ENCODE measurements around the gene KMT5B. TPM values are rescaled to one million over a fixed set of nuclear protein-coding genes. Genes with fewer than 3 reads are reported as not detected.

Gene KMT5B
- total RNA-seq, 1 donor from 2014 or later, result 39.7 TPM

DNA sequence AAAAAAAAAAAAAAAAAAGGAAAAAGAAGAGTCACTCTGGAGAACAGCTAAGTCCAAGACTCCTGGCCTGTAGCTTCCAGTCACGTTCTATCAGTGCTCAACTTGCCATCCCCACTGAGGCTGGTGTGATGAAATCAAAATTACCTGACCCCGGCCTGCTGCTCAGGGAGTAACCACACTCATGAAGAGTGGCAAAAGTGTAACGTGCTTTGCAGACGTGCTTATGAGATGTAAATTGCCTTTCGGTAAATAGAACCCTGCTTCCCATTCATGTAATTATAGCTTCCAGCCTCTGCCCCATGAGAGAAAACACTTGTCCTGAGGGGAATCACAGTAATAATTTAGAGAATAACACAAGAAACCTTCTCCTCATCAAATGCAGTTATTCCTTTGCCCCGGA is 63.7 kb downstream of the KMT5B start:
- Histone ChIP-seq H3K27me3 (ENCODE audit: control insufficient read depth in 3 of 3, insufficient read depth in 3 of 3, low read length in 3 of 3) (peaks cover 0 to 12% (median 4%) of the 10 kb centered on the region in 3 donors), H3K27ac (ENCODE audit: low read depth, low read length) (no peak overlapping the region), H3K9me3 (ENCODE audit: control insufficient read depth in 3 of 3, low read length in 3 of 3) (no peaks in the 10 kb centered on the region), H3K4me1 (ENCODE audit: control insufficient read depth in 3 of 3, insufficient read depth in 3 of 3, low read length in 3 of 3) (peaks cover 11 to 15% (median 14%) of the 10 kb centered on the region in 3 donors), H3K36me3 (ENCODE audit: control insufficient read depth in 3 of 3, insufficient read depth in 3 of 3, low read length in 3 of 3) (no peaks in the 10 kb centered on the region), H3K4me3 (ENCODE audit: low read length in 3 of 3) (no peak overlapping the region), H3K9ac (ENCODE audit: low read depth in 1 of 3, low read length in 3 of 3) (no peak overlapping the region)

DNA sequence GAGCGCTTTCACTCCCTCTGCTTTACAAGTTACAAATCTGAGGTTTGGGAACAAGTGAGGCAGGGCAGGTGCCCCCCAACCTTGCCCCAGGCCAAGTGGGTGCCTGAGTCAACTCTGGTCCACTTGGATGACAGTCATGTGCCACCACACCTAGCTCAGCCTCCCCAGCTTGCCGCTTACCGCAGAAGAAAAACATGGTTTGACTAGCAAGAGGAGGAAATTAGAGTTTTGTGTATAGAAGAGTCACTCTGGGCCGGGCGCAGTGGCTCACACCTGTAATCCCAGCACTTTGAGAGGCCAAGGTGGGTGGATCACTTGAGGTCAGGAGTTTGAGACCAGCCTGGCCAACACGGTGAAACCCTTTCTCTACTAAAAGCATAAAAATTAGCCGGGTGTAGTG is 64.2 kb downstream of the KMT5B start:
- Histone ChIP-seq H3K27me3 (ENCODE audit: control insufficient read depth in 3 of 3, insufficient read depth in 3 of 3, low read length in 3 of 3) (peaks cover 0 to 12% (median 4%) of the 10 kb centered on the region in 3 donors), H3K36me3 (ENCODE audit: control insufficient read depth in 3 of 3, insufficient read depth in 3 of 3, low read length in 3 of 3) (no peaks in the 10 kb centered on the region), H3K4me3 (ENCODE audit: low read length in 3 of 3) (no peak overlapping the region), H3K9me3 (ENCODE audit: control insufficient read depth in 3 of 3, low read length in 3 of 3) (no peaks in the 10 kb centered on the region), H3K4me1 (ENCODE audit: control insufficient read depth in 3 of 3, insufficient read depth in 3 of 3, low read length in 3 of 3) (peaks cover 11 to 15% (median 14%) of the 10 kb centered on the region in 3 donors), H3K9ac (ENCODE audit: low read depth in 1 of 3, low read length in 3 of 3) (no peak overlapping the region), H3K27ac (ENCODE audit: low read depth, low read length) (no peak overlapping the region)

DNA sequence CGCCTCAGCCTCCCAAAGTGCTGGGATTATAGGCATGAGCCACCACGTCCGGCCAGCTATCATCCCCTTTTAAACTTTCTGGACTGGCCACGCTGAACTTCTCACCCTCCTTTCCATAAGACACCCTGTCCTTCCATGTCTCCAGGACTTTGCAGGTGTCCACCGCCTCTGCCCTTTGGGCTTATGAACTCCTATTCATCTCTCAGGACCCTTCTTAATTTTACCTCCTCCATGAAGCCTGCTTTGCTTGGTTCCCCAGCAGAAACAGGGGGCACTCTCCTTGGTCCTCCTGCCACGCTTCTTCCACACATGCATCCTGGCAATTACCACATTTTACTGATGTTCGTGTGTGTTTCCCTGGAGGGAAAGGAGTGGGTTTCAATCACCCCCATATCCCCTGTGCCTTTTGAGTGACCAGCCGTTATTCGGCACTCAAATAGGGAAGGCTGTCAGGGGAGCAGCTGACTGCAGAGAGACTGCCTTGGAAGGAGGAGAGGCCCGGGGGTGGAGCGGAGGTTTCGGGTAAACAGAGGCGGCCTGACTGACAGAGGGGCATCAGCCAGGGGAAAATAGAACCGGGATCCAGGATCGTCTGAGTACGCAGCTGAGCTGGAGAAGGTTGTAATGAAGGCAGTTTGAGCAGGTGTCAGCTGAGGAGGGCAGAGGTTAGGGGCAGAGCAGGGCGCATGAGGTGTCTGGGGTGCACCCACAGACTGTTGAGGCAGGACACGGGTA is 64.9 kb downstream of the KMT5B start:
- peaks cover 11 to 15% (median 14%) of the 10 kb centered on the region in 3 donors for H3K4me1 ChIP-seq (ENCODE audit: control insufficient read depth in 3 of 3, insufficient read depth in 3 of 3, low read length in 3 of 3)
- no peak overlapping the region for H3K27ac ChIP-seq (ENCODE audit: low read depth, low read length)
- no peaks in the 10 kb centered on the region for H3K36me3 ChIP-seq (ENCODE audit: control insufficient read depth in 3 of 3, insufficient read depth in 3 of 3, low read length in 3 of 3)
- H3K9me3 ChIP-seq (ENCODE audit: control insufficient read depth in 3 of 3, low read length in 3 of 3), result no peaks in the 10 kb centered on the region
- peaks cover 0 to 12% (median 4%) of the 10 kb centered on the region in 3 donors for H3K27me3 ChIP-seq (ENCODE audit: control insufficient read depth in 3 of 3, insufficient read depth in 3 of 3, low read length in 3 of 3)
- H3K9ac ChIP-seq (ENCODE audit: low read depth in 1 of 3, low read length in 3 of 3), result no peak overlapping the region
- no peak overlapping the region for H3K4me3 ChIP-seq (ENCODE audit: low read length in 3 of 3)

DNA sequence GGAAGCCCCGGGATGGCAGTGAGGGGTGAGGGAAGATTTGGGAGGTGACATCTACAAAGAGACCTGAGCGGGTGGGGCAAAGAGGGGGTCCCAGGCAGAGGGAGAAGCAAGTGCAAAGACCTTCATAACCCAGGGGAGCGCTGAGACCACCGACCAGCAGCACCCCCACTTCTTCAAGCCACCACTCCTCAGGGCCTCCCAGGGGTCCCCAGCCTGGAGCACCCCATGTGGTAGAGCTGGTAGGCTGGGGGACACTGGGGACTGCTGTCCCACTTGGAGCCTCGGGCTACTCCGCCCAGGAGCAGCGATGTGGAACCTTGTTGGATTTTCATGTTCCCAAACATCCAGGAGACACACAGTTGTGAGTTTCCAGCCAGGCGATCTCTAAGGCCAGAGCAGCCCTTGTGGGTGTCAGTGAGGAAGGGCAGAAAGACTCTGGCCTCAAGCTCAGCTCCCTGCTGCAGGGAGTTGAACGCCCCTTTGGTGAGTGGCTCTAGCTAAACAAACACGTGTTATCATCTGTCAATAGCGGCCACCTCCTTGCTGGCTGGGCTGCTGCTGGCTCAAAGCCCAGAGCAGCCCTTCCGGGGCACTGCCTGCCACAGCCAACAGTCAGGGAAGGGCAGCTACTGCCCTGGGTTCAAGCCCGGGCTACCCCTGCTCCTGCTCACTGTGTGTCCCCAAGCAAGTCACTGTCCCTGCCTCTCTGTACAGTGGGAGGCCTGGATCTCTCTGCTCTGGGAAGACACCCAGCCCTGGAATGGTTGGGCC is 66.2 kb downstream of the KMT5B start:
- H3K27ac ChIP-seq (ENCODE audit: low read depth, low read length), result no peak overlapping the region
- H3K9me3 ChIP-seq (ENCODE audit: control insufficient read depth in 3 of 3, low read length in 3 of 3), result no peaks in the 10 kb centered on the region
- no peak overlapping the region for H3K4me3 ChIP-seq (ENCODE audit: low read length in 3 of 3)
- no peaks in the 10 kb centered on the region for H3K36me3 ChIP-seq (ENCODE audit: control insufficient read depth in 3 of 3, insufficient read depth in 3 of 3, low read length in 3 of 3)
- peaks cover 0 to 12% (median 4%) of the 10 kb centered on the region in 3 donors for H3K27me3 ChIP-seq (ENCODE audit: control insufficient read depth in 3 of 3, insufficient read depth in 3 of 3, low read length in 3 of 3)
- peaks cover 11 to 15% (median 14%) of the 10 kb centered on the region in 3 donors for H3K4me1 ChIP-seq (ENCODE audit: control insufficient read depth in 3 of 3, insufficient read depth in 3 of 3, low read length in 3 of 3)
- H3K9ac ChIP-seq (ENCODE audit: low read depth in 1 of 3, low read length in 3 of 3), result peak overlapping the region in 2 of 3 donors; percentile 21 to 54

DNA sequence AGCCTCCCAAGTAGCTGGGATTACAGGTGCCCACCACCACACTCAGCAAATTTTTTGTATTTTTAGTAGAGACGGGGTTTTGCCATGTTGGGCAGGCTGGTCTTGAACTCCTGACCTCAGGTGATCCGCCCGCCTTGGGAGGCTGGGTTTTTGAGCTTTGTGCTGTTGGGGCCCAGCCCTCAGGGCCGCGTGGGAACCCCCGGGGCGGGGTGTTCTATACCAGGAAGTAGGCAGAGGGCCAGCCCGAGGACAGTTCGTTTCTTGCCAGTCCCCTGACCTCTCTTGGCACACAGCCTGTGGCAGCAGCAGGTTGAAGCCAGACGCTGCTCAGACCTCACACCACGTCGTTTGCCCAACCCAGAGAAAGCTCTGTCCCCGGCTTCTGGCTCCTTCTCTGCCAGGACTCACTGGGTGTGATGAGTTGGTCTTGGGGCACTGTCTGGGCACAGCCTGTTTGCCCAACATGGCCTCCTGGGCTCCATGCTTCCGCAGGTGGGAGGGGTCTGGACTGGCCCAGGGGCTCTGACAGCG is 67.0 kb downstream of the KMT5B start:
- Histone ChIP-seq H3K4me1 (ENCODE audit: control insufficient read depth in 3 of 3, insufficient read depth in 3 of 3, low read length in 3 of 3) (peaks cover 11 to 15% (median 14%) of the 10 kb centered on the region in 3 donors), H3K9me3 (ENCODE audit: control insufficient read depth in 3 of 3, low read length in 3 of 3) (no peaks in the 10 kb centered on the region), H3K27ac (ENCODE audit: low read depth, low read length) (no peak overlapping the region), H3K36me3 (ENCODE audit: control insufficient read depth in 3 of 3, insufficient read depth in 3 of 3, low read length in 3 of 3) (no peaks in the 10 kb centered on the region), H3K4me3 (ENCODE audit: low read length in 3 of 3) (no peak overlapping the region), H3K27me3 (ENCODE audit: control insufficient read depth in 3 of 3, insufficient read depth in 3 of 3, low read length in 3 of 3) (peaks cover 0 to 12% (median 4%) of the 10 kb centered on the region in 3 donors), H3K9ac (ENCODE audit: low read depth in 1 of 3, low read length in 3 of 3) (peak overlapping the region in 1 of 3 donors; percentile 25)

DNA sequence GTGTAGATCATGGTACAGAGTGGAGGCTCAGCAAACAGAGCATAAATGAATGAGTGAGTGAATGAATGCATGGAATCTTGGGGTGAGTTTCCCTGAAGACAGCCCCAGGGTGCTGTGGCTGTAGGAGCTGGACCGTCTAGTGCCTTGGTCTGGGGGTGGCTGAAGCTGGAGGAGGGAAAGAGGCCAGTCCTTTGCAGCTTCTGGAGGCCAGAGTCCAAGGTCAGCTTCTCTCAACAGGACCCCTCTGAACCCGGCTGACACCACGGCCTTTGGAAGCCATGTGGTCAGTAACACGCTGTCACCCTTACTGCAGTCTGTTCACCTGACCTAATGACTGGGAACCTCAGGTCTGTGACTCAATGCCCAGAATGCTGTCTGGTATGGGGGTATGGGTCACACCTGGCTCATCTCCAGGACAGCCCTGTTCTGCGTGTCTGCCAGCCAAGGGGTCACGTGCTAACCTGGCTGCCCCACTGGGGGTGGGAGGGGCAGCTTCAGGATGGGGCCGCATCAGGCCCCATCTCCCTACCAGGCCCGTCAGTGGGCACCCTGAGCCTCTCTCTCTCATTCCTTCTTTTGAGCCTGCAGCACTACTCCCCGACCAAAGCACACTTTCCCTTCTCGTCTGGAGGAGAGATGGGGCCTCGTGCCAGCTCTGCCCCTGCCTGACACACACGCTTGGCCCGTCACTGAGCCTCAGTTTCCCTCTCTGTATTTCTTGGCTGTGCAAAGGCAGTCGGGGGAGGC is 67.8 kb downstream of the KMT5B start:
- Histone ChIP-seq H3K4me3 (ENCODE audit: low read length in 3 of 3) (no peak overlapping the region), H3K36me3 (ENCODE audit: control insufficient read depth in 3 of 3, insufficient read depth in 3 of 3, low read length in 3 of 3) (no peaks in the 10 kb centered on the region), H3K4me1 (ENCODE audit: control insufficient read depth in 3 of 3, insufficient read depth in 3 of 3, low read length in 3 of 3) (peaks cover 11 to 15% (median 14%) of the 10 kb centered on the region in 3 donors), H3K9ac (ENCODE audit: low read depth in 1 of 3, low read length in 3 of 3) (no peak overlapping the region), H3K27ac (ENCODE audit: low read depth, low read length) (no peak overlapping the region), H3K27me3 (ENCODE audit: control insufficient read depth in 3 of 3, insufficient read depth in 3 of 3, low read length in 3 of 3) (peaks cover 0 to 12% (median 3%) of the 10 kb centered on the region in 3 donors), H3K9me3 (ENCODE audit: control insufficient read depth in 3 of 3, low read length in 3 of 3) (no peaks in the 10 kb centered on the region)

DNA sequence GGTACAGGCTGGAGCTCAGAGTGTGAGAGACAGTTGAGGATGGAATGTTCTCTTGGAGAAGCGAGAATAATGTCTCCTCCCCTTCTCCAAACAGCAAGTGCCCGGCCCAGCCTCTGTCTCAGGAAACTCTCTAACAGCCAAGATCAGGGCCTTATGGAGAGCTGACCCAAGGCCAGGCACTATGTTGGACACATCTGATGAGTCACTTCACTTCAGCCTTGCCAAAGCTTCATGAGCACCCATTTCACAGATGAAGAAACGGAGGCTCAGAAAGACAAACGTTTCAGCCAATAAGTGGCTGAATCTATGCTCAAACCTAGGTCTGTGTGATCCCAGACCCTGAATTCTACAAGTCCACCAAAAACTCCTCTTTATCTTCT is 69.8 kb downstream of the KMT5B start:
- Histone ChIP-seq H3K9ac (ENCODE audit: low read depth in 1 of 3, low read length in 3 of 3) (no peak overlapping the region), H3K4me1 (ENCODE audit: control insufficient read depth in 3 of 3, insufficient read depth in 3 of 3, low read length in 3 of 3) (peaks cover 11 to 15% (median 14%) of the 10 kb centered on the region in 3 donors), H3K27me3 (ENCODE audit: control insufficient read depth in 3 of 3, insufficient read depth in 3 of 3, low read length in 3 of 3) (peaks cover 0 to 8% (median 0%) of the 10 kb centered on the region in 3 donors), H3K9me3 (ENCODE audit: control insufficient read depth in 3 of 3, low read length in 3 of 3) (no peaks in the 10 kb centered on the region), H3K4me3 (ENCODE audit: low read length in 3 of 3) (no peak overlapping the region), H3K27ac (ENCODE audit: low read depth, low read length) (no peak overlapping the region), H3K36me3 (ENCODE audit: control insufficient read depth in 3 of 3, insufficient read depth in 3 of 3, low read length in 3 of 3) (no peaks in the 10 kb centered on the region)

DNA sequence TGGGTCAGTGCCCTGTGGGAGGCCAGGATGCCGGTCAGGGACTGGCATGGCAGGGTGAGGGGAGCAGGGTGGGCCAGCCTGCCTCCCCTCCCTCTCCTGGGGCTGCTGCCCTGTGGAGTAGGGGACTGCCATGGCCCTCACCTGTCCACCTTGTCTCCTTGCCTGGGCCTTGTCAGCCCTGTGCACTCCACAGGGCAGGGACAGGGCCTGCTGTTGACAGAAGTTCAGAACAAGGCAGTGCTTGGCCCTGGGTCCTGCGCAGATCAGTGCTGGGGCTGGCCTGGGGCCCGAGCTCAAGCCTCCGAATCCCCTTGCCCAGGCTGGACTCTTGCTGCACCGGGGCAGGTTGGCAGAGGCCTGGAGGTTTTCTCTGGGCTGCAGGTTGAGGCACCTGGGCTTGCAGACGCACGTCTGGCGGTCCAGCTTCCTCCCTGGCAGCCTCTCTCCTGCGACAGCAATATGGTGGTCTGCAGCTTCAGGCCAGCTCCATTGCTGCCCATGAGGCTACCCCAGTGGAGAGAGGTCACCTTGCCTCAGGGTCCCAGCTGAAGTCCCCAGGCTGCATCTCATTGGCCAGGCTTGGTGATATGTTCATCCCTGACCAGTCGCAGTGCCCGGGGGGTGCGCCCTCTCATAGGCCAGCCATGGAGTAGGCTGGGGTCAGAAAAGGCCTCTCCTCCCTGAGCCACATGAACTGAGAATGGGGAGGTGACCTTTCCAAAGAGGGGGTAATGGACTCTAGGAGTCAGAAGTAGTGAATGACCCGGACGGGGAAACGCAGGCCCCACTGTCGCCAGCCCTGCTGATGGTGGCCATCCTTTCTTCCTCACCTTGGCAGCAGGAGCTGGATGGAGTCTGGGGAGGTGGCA is 70.4 kb downstream of the KMT5B start:
- Histone ChIP-seq H3K27me3 (ENCODE audit: control insufficient read depth in 3 of 3, insufficient read depth in 3 of 3, low read length in 3 of 3) (peaks cover 0 to 8% (median 0%) of the 10 kb centered on the region in 3 donors), H3K36me3 (ENCODE audit: control insufficient read depth in 3 of 3, insufficient read depth in 3 of 3, low read length in 3 of 3) (no peaks in the 10 kb centered on the region), H3K9me3 (ENCODE audit: control insufficient read depth in 3 of 3, low read length in 3 of 3) (no peaks in the 10 kb centered on the region), H3K9ac (ENCODE audit: low read depth in 1 of 3, low read length in 3 of 3) (no peak overlapping the region), H3K4me1 (ENCODE audit: control insufficient read depth in 3 of 3, insufficient read depth in 3 of 3, low read length in 3 of 3) (peaks cover 11 to 15% (median 14%) of the 10 kb centered on the region in 3 donors), H3K4me3 (ENCODE audit: low read length in 3 of 3) (no peak overlapping the region), H3K27ac (ENCODE audit: low read depth, low read length) (no peak overlapping the region)

DNA sequence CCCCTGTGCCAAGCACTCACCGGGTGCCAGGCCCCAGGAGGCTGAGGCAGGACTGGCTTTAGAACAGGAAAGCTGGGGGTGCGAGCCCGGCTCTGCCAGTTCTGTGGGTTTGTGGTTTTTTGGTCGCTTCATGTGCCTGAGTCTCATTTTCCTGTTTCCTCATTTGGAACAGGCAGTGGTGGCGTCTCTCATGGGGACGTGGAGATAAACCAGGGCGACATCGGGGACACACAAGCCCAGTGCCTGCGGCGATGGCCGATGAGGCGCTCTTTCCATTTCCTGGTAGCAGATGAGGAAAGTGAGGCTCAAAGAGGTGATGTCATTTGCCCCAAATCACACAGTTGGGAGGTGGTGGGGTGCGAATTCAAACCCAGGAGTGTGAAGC is 71.1 kb downstream of the KMT5B start:
- Histone ChIP-seq H3K27ac (ENCODE audit: low read depth, low read length) (no peak overlapping the region), H3K4me1 (ENCODE audit: control insufficient read depth in 3 of 3, insufficient read depth in 3 of 3, low read length in 3 of 3) (peaks cover 9 to 11% (median 11%) of the 10 kb centered on the region in 3 donors), H3K9me3 (ENCODE audit: control insufficient read depth in 3 of 3, low read length in 3 of 3) (no peaks in the 10 kb centered on the region), H3K4me3 (ENCODE audit: low read length in 3 of 3) (no peak overlapping the region), H3K9ac (ENCODE audit: low read depth in 1 of 3, low read length in 3 of 3) (peak overlapping the region in 1 of 3 donors; percentile 38), H3K36me3 (ENCODE audit: control insufficient read depth in 3 of 3, insufficient read depth in 3 of 3, low read length in 3 of 3) (no peaks in the 10 kb centered on the region), H3K27me3 (ENCODE audit: control insufficient read depth in 3 of 3, insufficient read depth in 3 of 3, low read length in 3 of 3) (peaks cover 0 to 7% (median 0%) of the 10 kb centered on the region in 3 donors)

Data from skeletal muscle tissue (tissue), 4 donors.